Motor neuron (in vitro differentiated cells): ENCODE measurements around the gene NDUFAF2. TPM values are rescaled to one million over a fixed set of nuclear protein-coding genes. Genes with fewer than 3 reads are reported as not detected.

Source experiments
- ATAC-seq, 8 experiments: fragments of 200-7000 bp; cut with Tn5 transposase; replicated peaks in 6 of 8; 2 replicates each; pipeline ENCODE4 v1.8.0; 2021; ENCODE audit warnings: mild to moderate bottlenecking in 8 of 8, moderate library complexity in 8 of 8
- H3K27ac ChIP-seq, 2 donors: fragments of 250-450 bp; sonication (Bioruptor Pico); 2 replicates each; pipeline ENCODE4 v1.9.0; 2021; ENCODE audit warnings: antibody characterized with exemption in 2 of 2, mild to moderate bottlenecking in 2 of 2, moderate library complexity in 1 of 2
- H3K4me1 ChIP-seq, 2 donors: fragments of 250-450 bp; sonication (Bioruptor Pico); replicated peaks in 1 of 2; 2 replicates each; pipeline ENCODE4 v1.6.1; 2021; ENCODE audit warnings: antibody characterized with exemption in 2 of 2, mild to moderate bottlenecking in 2 of 2, moderate library complexity in 1 of 2
- H3K4me3 ChIP-seq, 5 donors: fragments of 250-450 bp; sonication (Bioruptor Pico); 2 replicates each; pipeline ENCODE4 v1.9.0; 2021; ENCODE audit warnings: antibody characterized with exemption in 5 of 5, mild to moderate bottlenecking in 5 of 5, moderate library complexity in 4 of 5
- WGBS, 10 experiments: fragments of 450-650 bp; shearing (Covaris generic); methylation state at CpG; one replicate each; pipeline ENCODE4 v1.0.0; 2022; 5-methylcytosine and 5-hydroxymethylcytosine counted together
- in situ Hi-C, 9 experiments: fragments of 400-800 bp; cut with MboI; loops; one replicate each; pipeline ENCODE4 v1.15.0; 2021; ENCODE audit warnings: low sequenced_read_pairs in 9 of 9, low pct_unique_long_range_greater_than_20kb in 2 of 9; ENCODE audit not compliant: unreplicated experiment in 9 of 9
- total RNA-seq, 8 experiments: library from RNA; unstranded; fragments of 300-600 nt; gene quantifications; 2 replicates each; pipeline versions ENCODE4 v1.2.3 to v1.2.4, GENCODE V29; 2022

NDUFAF2 gene, protein sequence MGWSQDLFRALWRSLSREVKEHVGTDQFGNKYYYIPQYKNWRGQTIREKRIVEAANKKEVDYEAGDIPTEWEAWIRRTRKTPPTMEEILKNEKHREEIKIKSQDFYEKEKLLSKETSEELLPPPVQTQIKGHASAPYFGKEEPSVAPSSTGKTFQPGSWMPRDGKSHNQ
- total RNA-seq, result 10 to 100 TPM; 50.5 to 78.2 (median 64.4) TPM

- WGBS, 10 experiments, result 0 to 3% (median 0%) methylated on average over 3 to 22 of the region's 64 CpGs; no CpG with 5 or more reads in 2 of the 10 experiments
- in situ Hi-C loops, result loop anchor here in 1 of 9 experiments (25.0 kb wide), 1 partner anchor 258 kb away; no protein-coding TSS in a partner anchor
- ATAC-seq, result peak; percentile 91 to 99 (median 98)
- Histone ChIP-seq H3K4me3 (peak within 1 kb of the TSS; percentile 57 to 98 (median 69)), H3K4me1 (peaks cover 7 to 10% of the 10 kb centered on the region in 2 donors), H3K27ac (peak within 1 kb of the TSS; percentile 45 to 88)
Observed at GRCh38 chr5:60944904-60945812, at the start of gene NDUFAF2, which contains the start of gene ERCC8. NDUFAF2 (plus strand) TSS chr5:60945205; CDS start chr5:60945256, 51 bp downstream. ERCC8 (minus strand) TSS chr5:60945070; CDS start chr5:60945008, 62 bp downstream.

DNA sequence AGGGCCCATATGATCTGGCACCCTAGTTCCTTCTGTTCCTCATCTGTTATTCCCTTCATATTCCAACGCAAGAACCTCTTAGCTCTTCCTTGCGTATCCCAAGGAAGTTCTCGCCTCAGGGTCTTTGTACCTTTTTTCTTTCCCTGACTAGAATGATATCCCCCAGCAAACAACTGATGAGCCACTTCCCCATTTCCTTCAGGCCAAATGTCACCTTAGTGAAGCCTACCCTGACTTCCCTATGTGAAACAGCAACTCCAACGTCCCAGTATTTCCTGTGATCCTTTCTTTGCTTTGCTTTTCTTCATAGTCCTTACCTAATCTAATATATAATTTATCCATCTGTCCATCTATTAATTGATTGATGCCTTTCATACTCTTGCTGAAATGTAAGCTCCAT, 48.0 kb upstream of the NDUFAF2 start:
- 83 to 100% (median 98%) methylated on average over 1 to 4 of the region's 4 CpGs; no CpG with 5 or more reads in 2 of the 10 experiments for WGBS, 10 experiments

GRCh38 chr5:60903356-60903755, 41.6 kb upstream of the NDUFAF2 start:
- WGBS, 10 experiments, result 75 to 100% (median 90%) methylated on average over 2 to 4 of the region's 4 CpGs
- Histone ChIP-seq H3K4me3 (no peak overlapping the region), H3K27ac (no peak overlapping the region), H3K4me1 (no peaks in the 10 kb centered on the region)
- in situ Hi-C loops, result no loop called here
- no peak for ATAC-seq

More for the DNA sequence above, 48.0 kb upstream of the NDUFAF2 start:
- Histone ChIP-seq H3K4me3 (no peak overlapping the region), H3K4me1 (no peaks in the 10 kb centered on the region), H3K27ac (no peak overlapping the region)
- in situ Hi-C loops, result loop anchor here in 1 of 9 experiments (25.0 kb wide), 1 partner anchor 210 kb away; no protein-coding TSS in a partner anchor
- no peak for ATAC-seq

DNA sequence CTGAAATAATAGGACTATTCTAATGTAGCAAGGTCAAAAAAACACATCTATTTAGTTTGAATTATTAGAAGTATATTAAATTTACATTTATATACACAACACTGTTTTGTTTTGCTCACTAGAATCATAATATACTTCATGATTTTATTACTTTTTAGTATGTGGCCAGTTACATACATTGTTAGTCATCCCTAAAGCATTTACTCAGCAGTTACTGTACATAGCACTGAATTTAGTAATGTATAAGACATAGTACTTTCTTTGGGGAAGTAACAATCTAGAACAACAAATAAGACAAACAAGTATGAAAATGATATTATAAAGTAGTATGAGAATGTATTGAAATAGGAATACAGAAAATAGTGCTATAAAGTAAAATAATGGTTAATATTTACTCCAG, 28.4 kb upstream of the NDUFAF2 start:
- Histone ChIP-seq H3K4me3 (no peak overlapping the region), H3K27ac (no peak overlapping the region), H3K4me1 (no peaks in the 10 kb centered on the region)
- ATAC-seq, result no peak
- in situ Hi-C loops, result no loop called here

DNA sequence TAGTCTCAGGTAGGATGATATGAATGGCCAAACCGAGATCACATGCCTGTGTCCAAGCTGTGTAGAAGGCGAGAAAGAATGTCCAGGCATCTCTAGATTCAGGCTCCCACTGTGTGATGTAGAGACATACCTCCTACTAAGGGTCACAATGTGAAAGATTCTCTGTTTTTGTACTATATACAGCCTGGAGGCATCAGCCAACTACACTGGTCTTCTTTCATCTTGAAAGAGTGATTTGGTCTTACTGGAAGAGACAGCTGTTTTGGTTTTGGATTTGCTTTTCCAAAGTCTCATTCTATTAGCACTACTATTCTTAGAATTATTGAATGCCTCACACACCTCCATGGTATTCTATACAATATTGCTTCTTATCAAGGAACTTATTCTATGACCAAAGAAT, 26.5 kb upstream of the NDUFAF2 start:
- in situ Hi-C loops, result no loop called here
- Histone ChIP-seq H3K27ac (no peak overlapping the region), H3K4me1 (no peaks in the 10 kb centered on the region), H3K4me3 (no peak overlapping the region)
- 92 to 100% (median 98%) methylated on average over 1 to 2 of the region's 2 CpGs; no CpG with 5 or more reads in 4 of the 10 experiments for WGBS, 10 experiments
- ATAC-seq, result no peak

GRCh38 chr5:60927450-60927849, 17.6 kb upstream of the NDUFAF2 start:
- Histone ChIP-seq H3K4me3 (no peak overlapping the region), H3K4me1 (no peaks in the 10 kb centered on the region), H3K27ac (no peak overlapping the region)
- ATAC-seq, result no peak
- in situ Hi-C loops, result loop anchor here in 1 of 9 experiments (25.0 kb wide), 1 partner anchor 240 kb away; no protein-coding TSS in a partner anchor

- H3K27ac ChIP-seq, result no peak overlapping the region
- 66 to 100% (median 82%) methylated on average over 4 to 6 of the region's 6 CpGs for WGBS, 10 experiments
- no peak overlapping the region for H3K4me3 ChIP-seq
- no peaks in the 10 kb centered on the region for H3K4me1 ChIP-seq
- in situ Hi-C loops, result loop anchor here in 1 of 9 experiments (25.0 kb wide), 1 partner anchor 242 kb away; no protein-coding TSS in a partner anchor
- ATAC-seq, result no peak
Observed at GRCh38 chr5:60929024-60929423, 16.0 kb upstream of the NDUFAF2 start.

DNA sequence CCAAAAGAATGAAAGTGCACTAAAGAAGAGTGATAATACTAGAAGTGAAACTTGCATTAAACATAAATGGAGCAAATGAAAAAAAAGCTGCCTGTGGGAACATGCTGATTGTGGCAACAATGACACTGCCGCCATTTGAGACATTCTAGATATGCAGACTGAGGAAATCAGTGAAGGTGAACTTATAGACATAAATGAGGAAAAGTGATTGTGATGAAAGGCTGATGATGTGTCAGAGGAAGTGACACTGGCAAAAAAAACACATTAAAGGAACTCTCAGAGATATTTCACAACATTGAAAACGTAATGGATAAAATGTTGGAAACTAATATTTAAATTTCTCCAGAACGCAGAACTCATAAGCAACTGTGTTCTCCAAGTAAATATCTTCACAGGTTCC, 1.4 kb upstream of the NDUFAF2 start:
- no peak overlapping the region for H3K27ac ChIP-seq
- H3K4me3 ChIP-seq, result peak overlapping the region in 4 of 5 donors; percentile 57 to 98 (median 70)
- ATAC-seq, result no peak
- peaks cover 7 to 10% of the 10 kb centered on the region in 2 donors for H3K4me1 ChIP-seq
- 27 to 100% (median 82%) methylated on average over 1 to 3 of the region's 3 CpGs for WGBS, 10 experiments
- in situ Hi-C loops, result loop anchor here in 1 of 9 experiments (25.0 kb wide), 1 partner anchor 256 kb away; no protein-coding TSS in a partner anchor

- Histone ChIP-seq H3K27ac (peak overlapping the region; percentile 45 to 88), H3K4me1 (peaks cover 7 to 10% of the 10 kb centered on the region in 2 donors), H3K4me3 (peak overlapping the region; percentile 57 to 98 (median 69))
- peak; percentile 11 to 37 (median 17) for ATAC-seq
- WGBS, 10 experiments, result 0 to 5% (median 0%) methylated on average over 3 to 14 of the region's 18 CpGs; no CpG with 5 or more reads in 2 of the 10 experiments
- in situ Hi-C loops, result loop anchor here in 1 of 9 experiments (25.0 kb wide), 1 partner anchor 258 kb away; no protein-coding TSS in a partner anchor
Observed at GRCh38 chr5:60945813-60946187, 795 bp downstream of the NDUFAF2 start.

- 38 to 100% (median 100%) methylated on average over 1 of the region's 1 CpG; no CpG with 5 or more reads in 1 of the 10 experiments for WGBS, 10 experiments
- Histone ChIP-seq H3K27ac (no peak overlapping the region), H3K4me3 (no peak overlapping the region), H3K4me1 (peaks cover 4 to 5% of the 10 kb centered on the region in 2 donors)
- no peak for ATAC-seq
- in situ Hi-C loops, result loop anchor here in 1 of 9 experiments (25.0 kb wide), 1 partner anchor 261 kb away; no protein-coding TSS in a partner anchor
Observed at GRCh38 chr5:60948738-60949137, 3.7 kb downstream of the NDUFAF2 start.

DNA sequence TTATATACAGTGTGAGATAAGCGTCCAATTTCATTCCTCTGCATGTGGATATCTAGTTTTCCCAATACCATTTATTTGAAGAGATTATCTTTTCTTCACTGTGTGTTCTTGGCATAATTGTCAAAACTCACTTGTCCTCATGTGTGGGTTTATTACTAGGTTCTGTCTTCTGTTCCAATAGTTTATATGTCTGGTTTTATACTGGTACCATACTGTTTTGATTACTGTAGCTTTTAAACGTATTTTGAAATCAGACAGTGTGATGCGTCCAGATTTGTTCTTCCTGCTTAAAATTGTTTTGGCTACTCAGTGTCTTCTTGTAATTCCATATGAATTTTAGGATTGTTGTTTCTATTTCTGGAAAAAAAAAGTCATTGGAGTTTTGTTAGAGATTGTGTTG, 10.2 kb downstream of the NDUFAF2 start:
- in situ Hi-C loops, result loop anchor here in 2 of 9 experiments (25.0 kb wide), 2 partner anchors 357 to 982 kb away; no protein-coding TSS in a partner anchor
- no peak overlapping the region for H3K27ac ChIP-seq
- H3K4me1 ChIP-seq, result no peaks in the 10 kb centered on the region
- WGBS, 10 experiments, result 86 to 100% (median 100%) methylated on average over 1 to 3 of the region's 3 CpGs
- no peak for ATAC-seq
- H3K4me3 ChIP-seq, result no peak overlapping the region

DNA sequence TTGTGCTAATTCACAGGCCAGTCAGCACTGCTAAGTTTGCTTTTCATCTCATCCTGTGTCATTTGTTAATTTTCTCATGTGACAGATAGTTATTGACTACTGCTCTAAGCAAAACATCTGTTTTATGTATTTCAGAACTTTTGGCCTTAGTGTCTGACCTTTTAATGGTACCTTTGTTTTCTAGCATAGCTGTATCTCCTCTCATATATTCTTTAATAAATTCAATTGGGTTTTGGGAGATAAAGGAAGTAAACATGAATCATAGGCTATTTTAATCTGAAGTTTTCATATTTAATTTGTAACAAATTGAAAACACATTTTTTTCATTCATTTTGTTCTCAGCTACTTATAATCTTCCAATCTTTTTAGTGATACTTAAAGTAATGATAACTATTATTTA, 13.1 kb downstream of the NDUFAF2 start:
- in situ Hi-C loops, result loop anchor here in 2 of 9 experiments (25.0 kb wide), 2 partner anchors 354 to 979 kb away; no protein-coding TSS in a partner anchor
- peak in 1 of 8 experiments; percentile 28 for ATAC-seq
- no peak overlapping the region for H3K27ac ChIP-seq
- H3K4me1 ChIP-seq, result no peaks in the 10 kb centered on the region
- H3K4me3 ChIP-seq, result no peak overlapping the region

GRCh38 chr5:60958712-60959111, 13.7 kb downstream of the NDUFAF2 start:
- 67 to 100% (median 100%) methylated on average over 2 of the region's 2 CpGs; no CpG with 5 or more reads in 3 of the 10 experiments for WGBS, 10 experiments
- no peaks in the 10 kb centered on the region for H3K4me1 ChIP-seq
- no peak for ATAC-seq
- in situ Hi-C loops, result loop anchor here in 2 of 9 experiments (25.0 kb wide), 2 partner anchors 354 to 979 kb away; no protein-coding TSS in a partner anchor
- H3K4me3 ChIP-seq, result no peak overlapping the region
- H3K27ac ChIP-seq, result no peak overlapping the region
